Thymus (tissue), 11 donors: Measurements from ENCODE around the gene KLB. TPM values are rescaled to one million over a fixed set of nuclear protein-coding genes. Genes with fewer than 3 reads are reported as not detected.

Source experiments
- DNase-seq, 9 donors: peaks; one replicate each; pipeline ENCODE4 v3.0.0-alpha.2; 2013; ENCODE audit warnings: low spot score in 9 of 9, low read depth in 6 of 9, missing footprints in 1 of 9
- H3K27ac ChIP-seq, 2 donors: one replicate each; pipeline ENCODE4 v1.5.1; 2013; ENCODE audit warnings: control low read depth in 1 of 2, low read depth in 1 of 2, low read length in 1 of 2, mild to moderate bottlenecking in 1 of 2, moderate library complexity in 1 of 2
- H3K27me3 ChIP-seq, 2 donors: one replicate each; pipeline ENCODE4 v1.5.1; 2013; ENCODE audit warnings: low read length in 1 of 2; ENCODE audit not compliant: control insufficient read depth in 2 of 2, insufficient read depth in 1 of 2
- H3K36me3 ChIP-seq, 2 donors: one replicate each; pipeline ENCODE4 v1.5.1; 2013; ENCODE audit warnings: low read length in 1 of 2, mild to moderate bottlenecking in 1 of 2, moderate library complexity in 1 of 2; ENCODE audit not compliant: control insufficient read depth in 2 of 2, insufficient read depth in 2 of 2
- H3K4me1 ChIP-seq, 2 donors: one replicate each; pipeline ENCODE4 v1.5.1; 2013; ENCODE audit warnings: low read length in 2 of 2; ENCODE audit not compliant: control insufficient read depth in 2 of 2, insufficient read depth in 2 of 2
- H3K4me3 ChIP-seq, 2 donors: one replicate each; pipeline ENCODE4 v1.5.1; 2013; ENCODE audit warnings: low read length in 2 of 2, control low read depth in 1 of 2, mild to moderate bottlenecking in 1 of 2
- H3K9me3 ChIP-seq, 2 donors: one replicate each; pipeline ENCODE4 v1.5.1; 2013; ENCODE audit warnings: low read length in 1 of 2, mild to moderate bottlenecking in 1 of 2; ENCODE audit not compliant: control insufficient read depth in 2 of 2, insufficient read depth in 1 of 2
- WGBS: extraction: QIAGEN DNeasy Blood & Tissue Kit; methylation state at CpG from one replicate; pipeline ENCODE4 v1.1.7; 2013; 5-methylcytosine and 5-hydroxymethylcytosine counted together
- polyA plus RNA-seq: library from polyadenylated mRNA; stranded (reverse); fragments of 200-250 nt; gene quantifications from one replicate; pipeline ENCODE4 v1.2.3, GENCODE V29; 2013
- total RNA-seq: library from RNA; stranded (reverse); fragments of 120-200 nt; gene quantifications from one replicate; pipeline ENCODE4 v1.2.4, GENCODE V29; 2013
- donor health status: healthy.

The KLB gene
- total and polyA plus RNA-seq, 2 donors = 0.05 to 0.14 TPM

DNA sequence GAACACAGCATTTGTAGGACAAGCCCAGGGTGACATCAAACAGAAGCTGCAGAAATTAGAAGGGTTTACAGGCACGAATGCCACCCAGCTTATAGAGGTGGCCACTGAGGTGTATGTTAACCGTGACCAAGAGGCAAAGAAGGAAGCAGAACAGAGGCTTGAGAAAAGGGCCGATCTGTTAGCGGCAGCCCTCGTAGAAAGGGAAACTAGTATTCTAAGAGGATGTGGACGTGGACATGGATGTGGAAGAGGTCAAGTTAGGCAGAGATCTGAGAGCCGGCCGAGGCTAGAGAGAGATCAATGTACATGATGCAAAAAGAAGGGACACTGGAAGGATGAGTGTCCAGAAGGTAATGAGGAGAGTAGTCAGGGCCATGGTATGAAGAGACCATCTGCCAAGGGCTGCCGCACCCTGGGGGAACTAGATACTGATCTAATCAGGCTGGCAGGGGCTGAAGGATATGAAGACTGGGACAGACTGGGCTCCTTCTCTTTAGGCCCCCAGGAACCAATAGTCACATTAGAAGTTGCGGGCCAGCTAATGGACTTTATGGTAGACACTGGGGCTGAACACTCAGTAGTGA lies 79.6 kb downstream of the KLB start:
- 96% methylated on average over 10 of the region's 10 CpGs for WGBS
- DNase-seq = no peak

DNA sequence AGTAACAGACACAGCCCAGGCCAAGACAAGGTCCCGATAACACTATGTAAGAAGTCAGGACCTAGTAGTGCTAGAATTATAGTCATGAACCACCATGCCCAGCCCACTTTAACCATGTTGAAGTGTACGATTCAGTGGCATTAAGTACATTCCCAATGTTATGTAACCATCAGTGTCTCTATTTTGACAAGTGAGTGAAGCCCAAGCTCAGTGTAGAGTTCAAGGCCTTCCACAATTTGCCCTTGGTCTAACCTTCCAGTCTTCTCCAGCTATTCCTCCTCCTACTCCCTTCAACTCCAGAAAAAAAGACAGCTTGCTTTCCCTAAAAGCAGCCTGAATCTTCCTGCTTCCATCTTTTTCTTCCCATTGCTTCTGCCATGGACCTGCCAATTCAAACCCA lies 83.6 kb downstream of the KLB start:
- H3K27ac ChIP-seq = no peak overlapping the region
- H3K36me3 ChIP-seq = no peaks in the 10 kb centered on the region
- DNase-seq = no peak
- H3K4me1 ChIP-seq = no peaks in the 10 kb centered on the region
- H3K4me3 ChIP-seq = no peak overlapping the region
- no peaks in the 10 kb centered on the region for H3K27me3 ChIP-seq
- no peaks in the 10 kb centered on the region for H3K9me3 ChIP-seq
- 97% methylated on average over 2 of the region's 2 CpGs for WGBS

More for the DNA sequence above, 79.6 kb downstream of the KLB start:
- Histone ChIP-seq H3K9me3 (no peaks in the 10 kb centered on the region), H3K27ac (no peak overlapping the region), H3K27me3 (no peaks in the 10 kb centered on the region), H3K4me3 (no peak overlapping the region), H3K4me1 (no peaks in the 10 kb centered on the region), H3K36me3 (no peaks in the 10 kb centered on the region)

DNA sequence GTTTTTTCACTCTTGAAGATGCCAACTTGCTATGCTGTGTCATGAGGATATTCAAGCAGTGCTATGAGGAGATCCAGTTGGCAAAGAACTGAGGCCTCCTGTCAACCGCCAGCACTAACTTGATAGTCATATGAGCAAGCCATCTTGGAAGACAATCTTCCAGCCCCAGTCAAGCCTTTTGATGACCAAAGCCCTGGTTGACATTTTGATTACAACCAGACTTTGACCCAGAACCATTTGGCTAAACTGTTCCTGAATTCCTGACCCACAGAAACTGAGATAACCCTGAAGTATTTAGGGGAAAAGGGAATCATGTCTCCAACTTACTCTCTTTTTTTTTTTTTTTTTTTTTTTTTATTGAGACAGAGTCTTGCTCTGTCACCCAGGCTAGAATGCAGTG lies 87.6 kb downstream of the KLB start:
- H3K4me3 ChIP-seq = no peak overlapping the region
- H3K27me3 ChIP-seq = no peaks in the 10 kb centered on the region
- H3K4me1 ChIP-seq = no peaks in the 10 kb centered on the region
- 92% methylated on average over 1 of the region's 1 CpG for WGBS
- H3K36me3 ChIP-seq = peaks cover 0 to 4% of the 10 kb centered on the region in 2 donors
- no peaks in the 10 kb centered on the region for H3K9me3 ChIP-seq
- no peak for DNase-seq
- H3K27ac ChIP-seq = no peak overlapping the region

DNA sequence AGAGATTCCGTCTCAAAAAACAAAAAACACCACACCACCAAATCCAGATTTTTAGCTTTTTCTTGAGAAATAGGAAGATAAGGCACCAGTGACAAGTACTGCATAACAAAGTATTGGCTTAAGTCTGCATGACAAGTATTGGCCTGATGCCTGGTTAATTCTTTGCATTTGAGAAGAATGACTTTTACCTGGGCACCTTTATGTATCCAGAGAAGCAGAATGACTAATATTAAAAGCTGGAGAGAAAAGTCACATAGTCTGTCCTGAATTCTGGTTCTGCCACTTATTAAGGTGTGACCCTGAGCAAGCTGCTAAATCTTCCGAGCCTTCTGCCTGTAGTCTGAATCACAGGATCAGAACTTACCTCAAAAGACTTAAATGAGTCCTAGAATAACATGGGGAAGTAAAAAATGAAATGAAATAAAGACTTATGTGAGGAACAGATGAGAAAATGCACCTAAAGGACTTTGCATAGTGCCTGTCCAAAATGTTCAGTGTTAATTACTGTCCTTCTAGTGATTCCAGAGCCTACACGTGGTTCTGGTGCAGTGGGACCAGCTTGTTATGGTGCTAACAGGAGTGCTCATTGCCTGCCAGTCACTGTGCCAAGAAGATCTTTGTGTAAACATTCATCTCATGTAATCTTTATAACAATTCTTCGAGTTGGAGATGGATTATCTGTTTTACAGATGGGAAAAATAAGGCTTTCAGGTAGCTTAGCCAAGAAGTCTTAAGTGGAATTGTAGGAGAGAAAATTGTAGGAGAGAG lies 88.9 kb downstream of the KLB start:
- no peaks in the 10 kb centered on the region for H3K27me3 ChIP-seq
- H3K36me3 ChIP-seq = peaks cover 0 to 9% of the 10 kb centered on the region in 2 donors
- DNase-seq = no peak
- no peaks in the 10 kb centered on the region for H3K4me1 ChIP-seq
- H3K27ac ChIP-seq = no peak overlapping the region
- no peaks in the 10 kb centered on the region for H3K9me3 ChIP-seq
- H3K4me3 ChIP-seq = no peak overlapping the region
- 94% methylated on average over 4 of the region's 4 CpGs for WGBS

DNA sequence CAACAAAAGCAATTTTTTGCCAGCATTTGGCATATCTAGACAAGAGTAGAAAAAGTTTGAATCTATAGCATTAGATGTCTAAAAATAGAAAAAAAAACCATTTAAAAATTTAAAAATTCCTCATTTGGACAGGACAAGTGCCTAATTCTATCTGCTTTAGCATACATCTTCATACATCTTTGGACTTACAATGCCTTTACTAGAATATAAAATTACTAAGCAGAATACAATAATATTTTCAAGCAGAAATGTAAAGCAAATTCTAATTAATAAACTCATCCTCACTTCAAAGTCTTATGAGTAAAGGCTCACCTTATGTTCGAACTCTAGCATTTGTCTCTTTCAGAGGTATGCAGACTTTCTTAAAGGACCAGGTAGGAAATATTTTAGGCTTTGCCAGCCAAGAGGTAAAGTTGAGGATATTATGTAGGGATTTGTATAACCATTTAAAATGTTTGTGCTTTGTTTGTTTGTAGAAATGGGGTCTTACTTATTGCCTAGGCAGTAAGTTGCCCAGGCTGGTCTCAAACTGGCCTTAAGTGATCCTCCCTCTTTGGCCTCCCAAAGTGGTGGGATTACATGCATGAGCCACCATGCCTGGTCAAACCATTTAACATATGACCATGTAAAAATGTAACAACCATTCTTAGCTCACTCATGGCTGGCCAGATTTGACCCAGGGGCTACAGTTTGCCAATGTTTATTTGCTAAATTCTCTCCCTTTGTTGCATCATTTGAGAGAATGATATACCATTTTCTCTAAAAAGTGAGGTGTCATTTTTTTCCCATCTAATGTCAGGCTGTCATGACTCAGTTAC lies 91.4 kb downstream of the KLB start:
- Histone ChIP-seq H3K27ac (no peak overlapping the region), H3K4me1 (no peaks in the 10 kb centered on the region), H3K27me3 (no peaks in the 10 kb centered on the region), H3K4me3 (no peak overlapping the region), H3K36me3 (peaks cover 3 to 18% of the 10 kb centered on the region in 2 donors), H3K9me3 (no peaks in the 10 kb centered on the region)
- no peak for DNase-seq
- 99% methylated on average over 1 of the region's 1 CpG for WGBS

DNA sequence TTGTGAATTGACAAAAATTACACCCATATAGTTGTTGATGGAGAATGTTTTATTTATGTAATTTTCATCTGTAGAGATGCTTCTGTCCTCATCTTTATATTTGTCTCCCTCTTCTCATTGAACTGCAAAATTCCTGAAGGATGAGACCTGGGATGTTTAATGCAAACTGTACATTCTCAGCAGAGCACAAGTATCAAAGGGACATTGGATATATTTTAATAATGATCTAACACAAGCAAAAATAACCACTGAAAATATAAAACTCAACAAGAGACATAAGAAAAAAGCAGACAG lies 91.9 kb downstream of the KLB start:
- Histone ChIP-seq H3K27me3 (no peaks in the 10 kb centered on the region), H3K27ac (no peak overlapping the region), H3K4me1 (no peaks in the 10 kb centered on the region), H3K4me3 (no peak overlapping the region), H3K9me3 (no peaks in the 10 kb centered on the region), H3K36me3 (peaks cover 5 to 23% of the 10 kb centered on the region in 2 donors)
- no peak for DNase-seq

Other genes with a start within 250 kb of the KLB start
- 19.9 TPM for gene WDR19, start 224.4 kb upstream of the KLB start, total RNA-seq
- 84.4 TPM for gene WDR19, start 224.4 kb upstream of the KLB start, polyA plus RNA-seq
- gene RFC1, start 40.6 kb upstream of the KLB start, total RNA-seq = 60.7 TPM
- 17.0 TPM for gene RFC1, start 40.6 kb upstream of the KLB start, polyA plus RNA-seq
- 3,904 TPM for gene RPL9, start 52.0 kb downstream of the KLB start, total RNA-seq
- gene RPL9, start 52.0 kb downstream of the KLB start, polyA plus RNA-seq = 3,607 TPM
- 12.5 TPM for gene LIAS, start 52.1 kb downstream of the KLB start, total RNA-seq
- 29.1 TPM for gene LIAS, start 52.1 kb downstream of the KLB start, polyA plus RNA-seq
- gene UGDH, start 120.5 kb downstream of the KLB start, total RNA-seq = 12.7 TPM
- gene UGDH, start 120.5 kb downstream of the KLB start, polyA plus RNA-seq = 11.7 TPM
- gene SMIM14, start 231.9 kb downstream of the KLB start, total RNA-seq = 13.0 TPM
- gene SMIM14, start 231.9 kb downstream of the KLB start, polyA plus RNA-seq = 42.0 TPM